NCI-H187 (cell line): ENCODE results near the gene SCFD2.
"Not testable (repeated sequence)": the region's sequence is repeated elsewhere in the genome, so short reads cannot be mapped to it uniquely, and the experiment has no call there.

ENCODE experiments used
- DNase-seq, 2 experiments: peaks; one replicate each; lab custom pipeline; 2025; lab: John Stamatoyannopoulos, UW

SCFD2 gene

DNA sequence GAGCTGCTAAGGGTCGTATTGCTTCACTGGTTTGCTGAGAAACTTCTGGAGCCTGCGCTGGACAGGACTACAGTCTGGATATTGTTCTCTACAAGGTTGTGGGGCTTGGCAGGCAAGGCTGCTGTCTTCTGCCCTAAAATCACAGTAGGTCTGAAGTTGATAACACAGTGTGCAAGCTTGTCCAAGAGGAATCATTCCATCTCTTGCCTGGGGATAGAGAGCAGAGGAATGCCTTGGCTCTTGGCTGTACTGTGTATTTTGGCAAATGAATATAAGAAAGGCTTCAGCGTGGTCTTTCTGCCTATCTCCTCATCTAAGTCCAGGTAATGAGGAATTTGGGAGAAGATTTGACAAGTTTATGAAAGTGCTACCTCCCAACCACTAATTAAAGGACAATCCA lies 513.1 kb downstream of the SCFD2 start:
- DNase-seq: no peak

DNA sequence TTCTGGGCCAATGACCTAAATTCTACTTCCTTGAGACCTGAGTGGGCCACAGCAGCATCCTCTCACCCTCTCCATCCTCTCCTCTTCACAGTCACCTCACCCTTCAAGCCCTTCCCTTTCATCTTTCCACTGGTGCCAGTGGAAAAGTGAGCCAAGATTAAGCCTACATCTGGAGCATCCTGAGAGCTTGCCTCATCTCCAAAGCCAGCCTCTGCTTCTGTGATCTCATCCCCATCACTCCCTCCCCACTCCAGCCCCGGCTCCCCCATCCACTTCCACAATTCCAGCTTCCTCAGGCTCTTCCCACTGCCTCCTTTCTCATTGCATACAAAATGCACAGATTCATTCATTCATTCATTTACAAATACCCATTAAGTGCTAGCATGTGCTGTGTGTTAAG lies 513.8 kb downstream of the SCFD2 start:
- no peak for DNase-seq

DNA sequence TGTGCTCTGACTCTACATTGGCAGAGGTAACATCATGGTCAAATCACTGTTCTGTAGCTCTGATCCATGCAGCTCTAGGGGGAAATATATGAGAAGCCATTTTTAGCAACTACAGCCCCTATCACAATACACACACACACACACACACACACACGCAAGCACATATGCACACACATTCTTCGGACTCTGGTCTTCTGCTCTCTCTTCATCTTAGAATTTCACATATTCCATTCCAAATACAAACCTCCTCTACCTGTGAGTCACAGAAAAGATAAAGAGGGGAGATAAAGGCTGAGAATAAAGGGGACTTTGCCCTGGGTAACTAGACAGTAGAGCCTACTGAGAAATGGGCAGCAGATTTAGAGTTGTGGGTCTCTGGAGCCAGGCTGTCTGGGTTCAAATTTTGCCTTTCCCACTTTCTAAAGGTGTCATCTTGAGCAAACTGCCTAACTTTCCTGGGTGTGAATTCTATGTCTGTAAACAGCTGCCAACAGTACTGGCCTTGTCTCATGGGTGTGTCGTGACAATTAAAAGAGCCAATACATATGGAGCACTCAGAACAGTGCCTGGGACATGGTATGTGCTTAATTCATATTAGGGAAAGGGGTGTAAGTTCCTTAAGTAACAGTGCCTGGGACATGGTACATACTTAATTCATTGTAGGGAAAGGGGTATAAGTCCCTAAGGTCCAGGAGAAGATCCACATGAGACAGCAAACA lies 515.3 kb downstream of the SCFD2 start:
- no peak for DNase-seq

DNA sequence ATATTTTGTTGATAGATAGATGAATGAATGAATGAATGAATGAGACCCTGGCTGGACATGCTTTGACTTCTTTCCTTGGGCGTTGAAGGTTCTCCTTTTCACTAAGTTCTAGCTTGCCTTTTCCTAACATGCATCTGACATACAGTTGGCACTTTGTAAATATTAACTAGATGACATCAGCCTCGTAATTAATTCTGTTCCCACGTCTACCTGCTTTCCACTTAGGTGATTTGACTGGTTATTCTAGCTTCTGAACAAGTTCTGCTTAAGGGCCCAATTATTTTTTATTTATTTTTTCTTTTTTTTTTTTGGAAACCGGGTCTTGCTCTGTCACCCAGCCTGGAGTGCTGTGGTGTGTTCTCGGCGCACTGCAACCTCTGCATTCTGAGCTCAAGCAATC lies 517.6 kb downstream of the SCFD2 start:
- DNase-seq: no peak

DNA sequence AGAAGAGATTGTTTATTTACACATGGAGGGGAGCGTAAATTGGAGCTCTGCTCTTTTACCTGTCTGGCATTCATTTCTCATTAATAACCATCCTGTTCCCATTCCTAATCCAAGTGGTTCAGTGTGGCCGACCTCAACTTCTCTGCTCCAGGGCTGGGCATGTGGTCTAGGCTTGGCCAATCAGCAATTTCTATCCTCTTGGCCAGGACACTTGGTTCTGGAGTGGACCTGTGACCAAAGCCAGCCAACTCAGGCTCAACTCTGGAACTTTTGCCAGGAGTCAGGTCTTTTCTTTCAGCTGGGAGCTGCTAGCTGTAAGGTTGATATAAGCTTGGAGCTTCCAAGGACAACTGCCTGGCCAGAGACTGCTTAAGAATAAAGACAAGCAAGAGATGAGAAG lies 519.4 kb downstream of the SCFD2 start:
- no peak for DNase-seq

DNA sequence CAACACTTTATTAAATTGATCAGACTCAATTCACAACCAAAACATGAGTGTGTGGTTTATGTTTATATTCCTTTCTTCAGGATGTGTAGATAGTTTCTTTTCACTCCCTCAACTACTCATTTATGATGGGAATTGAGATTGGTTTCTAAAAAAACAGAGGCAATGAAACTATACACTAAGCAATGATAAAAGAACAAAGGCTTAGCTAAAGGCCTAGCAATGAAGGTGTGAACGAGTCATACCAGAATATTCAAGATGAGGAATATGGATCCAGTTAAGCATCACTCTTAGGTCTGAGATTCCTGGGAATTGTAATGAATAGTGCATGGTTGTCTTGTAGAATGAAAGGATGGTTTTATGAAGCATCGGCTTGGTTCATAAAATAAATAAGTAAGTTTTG lies 521.3 kb downstream of the SCFD2 start:
- DNase-seq: no peak

DNA sequence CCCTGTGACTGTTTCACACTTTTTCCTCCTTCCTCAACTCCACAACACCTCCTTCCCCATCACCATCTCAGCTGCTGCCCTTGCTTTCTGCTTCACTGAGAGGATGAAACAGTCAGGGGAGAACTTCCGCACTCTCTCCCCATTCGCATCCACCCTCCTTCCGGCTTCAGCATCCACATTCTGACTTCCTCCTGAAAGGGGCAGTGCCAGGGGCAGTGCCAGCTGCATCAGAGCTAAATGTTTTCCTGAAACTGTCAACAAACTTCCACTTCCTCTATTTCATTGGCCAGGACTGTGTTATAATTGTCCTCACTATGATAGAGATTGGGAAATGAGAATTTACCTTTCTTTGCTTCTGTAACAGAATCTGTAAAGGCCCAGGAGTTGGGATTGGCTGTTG lies 521.9 kb downstream of the SCFD2 start:
- no peak for DNase-seq

DNA sequence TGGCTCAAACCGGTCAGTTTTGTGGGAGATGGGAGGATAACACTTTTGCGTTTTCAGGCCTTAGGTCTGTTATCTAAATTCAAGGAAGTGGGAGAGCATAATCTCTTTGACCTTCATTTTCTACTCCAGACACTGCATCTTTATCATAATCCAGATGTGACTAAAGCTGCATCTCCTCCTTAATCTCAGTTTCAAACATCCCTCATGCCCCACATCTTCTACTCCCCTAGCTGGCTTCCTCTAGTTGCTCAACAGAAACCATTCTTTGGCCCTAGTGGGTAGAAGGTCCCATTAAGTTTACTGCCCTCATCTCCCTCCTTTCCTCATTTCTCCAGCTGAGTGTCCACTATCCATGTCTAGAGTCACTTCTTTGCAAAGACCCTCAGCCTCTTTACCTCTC lies 522.5 kb downstream of the SCFD2 start:
- no peak for DNase-seq

DNA sequence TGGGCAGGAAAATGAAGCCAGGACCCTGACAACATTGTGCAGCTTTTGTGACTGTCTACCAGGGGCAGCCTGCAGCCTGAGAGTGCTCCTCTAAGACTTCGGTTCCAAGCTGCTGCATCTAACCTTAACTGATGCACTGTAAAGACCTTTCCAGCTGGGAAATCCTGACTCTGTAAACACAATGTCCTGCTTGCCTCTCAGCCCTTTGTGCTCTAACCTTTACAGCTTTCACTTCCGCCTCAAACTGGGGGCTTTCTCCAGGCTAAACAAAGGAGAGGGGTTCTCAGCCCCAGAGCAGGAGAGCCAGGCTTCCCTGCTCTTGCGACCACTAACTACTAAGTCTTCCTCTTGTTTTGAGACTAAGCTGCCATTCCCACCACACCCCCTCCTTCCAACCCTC lies 523.1 kb downstream of the SCFD2 start:
- no peak for DNase-seq

DNA sequence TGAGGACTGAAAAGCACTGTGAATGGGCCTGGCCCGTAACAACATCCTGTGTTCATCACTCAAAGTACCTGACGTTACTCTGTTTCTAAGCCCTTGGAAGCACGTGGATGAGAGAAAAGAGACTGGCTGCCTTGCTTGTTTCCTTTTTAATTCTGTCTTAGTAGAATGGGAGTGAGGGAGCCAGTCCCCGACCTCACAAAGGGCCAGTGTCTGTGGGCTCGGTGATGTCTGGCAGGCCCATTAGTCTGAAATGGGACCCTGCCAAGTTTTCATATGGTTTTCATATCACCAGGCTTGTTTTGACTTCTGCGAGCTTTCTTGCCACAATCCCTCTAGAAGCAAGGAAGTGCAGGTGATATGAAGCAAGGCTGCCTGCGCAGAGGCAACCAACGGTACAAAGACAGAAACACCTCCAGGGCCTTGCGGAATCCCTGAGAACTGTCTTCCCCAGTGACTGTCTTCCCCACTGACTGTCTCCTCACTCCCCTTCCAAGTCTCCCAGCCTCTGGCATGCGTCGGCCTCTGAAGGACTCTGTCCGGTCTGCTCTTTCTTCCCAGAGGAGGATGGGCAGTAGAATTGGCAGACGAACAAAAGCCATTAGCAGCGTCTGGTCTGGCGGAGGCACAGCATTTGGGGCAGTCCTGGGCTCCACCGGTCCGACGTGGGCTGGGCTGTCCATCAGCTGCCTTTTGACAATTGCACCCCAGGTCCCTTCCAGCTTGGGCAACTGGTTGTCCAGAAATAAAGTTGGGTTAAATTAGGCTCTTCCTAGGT lies 524.0 kb downstream of the SCFD2 start:
- DNase-seq: no peak

DNA sequence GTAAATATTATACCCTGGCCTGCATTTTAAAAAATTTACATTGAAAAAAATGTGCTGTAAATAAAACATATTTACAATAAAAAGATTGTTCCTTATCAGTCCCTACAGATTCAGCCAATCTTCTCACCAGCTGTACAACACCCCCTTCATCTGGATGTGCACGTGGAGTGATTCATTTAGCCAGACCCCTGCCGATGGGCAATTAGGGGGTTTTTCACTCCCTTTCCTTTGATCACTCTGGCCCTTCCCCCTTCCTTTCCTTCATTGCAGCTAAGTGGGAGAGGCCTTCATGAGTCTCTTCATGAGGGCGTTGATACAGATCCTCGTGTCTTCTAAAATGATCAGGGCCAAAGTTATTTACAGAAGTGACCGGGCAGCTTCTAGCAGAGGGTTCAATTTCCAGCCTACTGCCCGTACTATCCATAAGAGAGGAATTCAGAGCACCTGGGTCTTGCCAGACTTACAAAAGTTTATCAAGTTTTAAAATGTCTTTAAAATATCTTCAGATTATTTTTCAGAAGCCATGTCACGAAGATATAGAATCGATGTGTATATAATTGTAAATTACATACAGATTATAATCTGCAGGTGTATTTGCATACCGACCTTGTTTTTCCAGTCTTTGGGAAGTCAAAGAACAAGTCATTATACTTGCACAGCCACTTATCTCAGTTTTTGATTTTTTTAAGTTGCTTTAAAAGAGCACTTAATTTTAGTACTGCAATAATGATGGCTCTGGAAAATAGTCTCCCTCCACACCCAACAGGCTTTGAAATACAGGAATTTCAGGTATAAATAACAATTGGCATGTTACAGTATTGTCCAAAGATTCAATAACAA lies 525.1 kb downstream of the SCFD2 start:
- no peak for DNase-seq

DNA sequence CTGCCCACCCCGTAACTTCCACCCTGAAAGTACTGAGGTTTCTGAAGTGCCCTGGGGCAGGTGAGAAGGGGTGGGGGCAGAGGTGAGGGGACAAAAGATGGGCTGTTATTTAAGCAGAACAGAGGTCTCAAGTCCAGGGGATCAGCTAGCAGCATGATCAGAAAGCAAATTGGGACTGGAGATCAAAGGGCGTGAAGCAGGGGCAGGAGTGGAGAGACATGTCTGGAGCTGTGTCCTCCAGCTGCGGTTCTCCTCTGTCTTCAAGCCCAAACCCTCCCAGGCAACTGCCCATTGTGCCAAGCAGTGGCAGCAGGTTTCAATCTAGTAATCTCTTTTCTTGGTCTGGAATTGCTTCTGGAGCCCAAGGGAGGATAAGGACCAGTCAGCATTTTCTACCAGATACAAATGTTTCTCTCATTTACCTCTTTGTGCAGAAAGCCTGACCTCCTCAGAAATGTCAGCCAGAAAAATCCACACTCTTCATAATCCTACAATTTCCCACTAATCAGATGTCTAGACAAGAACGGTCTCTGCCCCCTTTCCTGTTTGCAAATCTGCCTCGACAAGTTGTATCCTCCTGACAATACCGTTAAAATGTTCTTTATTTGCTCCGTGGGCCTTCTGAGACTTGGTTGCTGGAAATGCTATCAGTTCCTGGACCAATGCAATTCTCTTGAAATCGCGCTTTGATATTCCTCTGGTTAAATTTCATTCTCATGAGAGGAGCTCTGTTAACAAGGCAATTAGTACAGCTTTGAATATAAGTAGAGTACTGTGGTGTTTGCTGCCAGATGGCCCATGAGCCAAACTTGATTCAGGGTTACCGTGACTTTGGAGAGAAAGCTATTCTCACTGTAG lies 526.9 kb downstream of the SCFD2 start:
- DNase-seq: no peak

DNA sequence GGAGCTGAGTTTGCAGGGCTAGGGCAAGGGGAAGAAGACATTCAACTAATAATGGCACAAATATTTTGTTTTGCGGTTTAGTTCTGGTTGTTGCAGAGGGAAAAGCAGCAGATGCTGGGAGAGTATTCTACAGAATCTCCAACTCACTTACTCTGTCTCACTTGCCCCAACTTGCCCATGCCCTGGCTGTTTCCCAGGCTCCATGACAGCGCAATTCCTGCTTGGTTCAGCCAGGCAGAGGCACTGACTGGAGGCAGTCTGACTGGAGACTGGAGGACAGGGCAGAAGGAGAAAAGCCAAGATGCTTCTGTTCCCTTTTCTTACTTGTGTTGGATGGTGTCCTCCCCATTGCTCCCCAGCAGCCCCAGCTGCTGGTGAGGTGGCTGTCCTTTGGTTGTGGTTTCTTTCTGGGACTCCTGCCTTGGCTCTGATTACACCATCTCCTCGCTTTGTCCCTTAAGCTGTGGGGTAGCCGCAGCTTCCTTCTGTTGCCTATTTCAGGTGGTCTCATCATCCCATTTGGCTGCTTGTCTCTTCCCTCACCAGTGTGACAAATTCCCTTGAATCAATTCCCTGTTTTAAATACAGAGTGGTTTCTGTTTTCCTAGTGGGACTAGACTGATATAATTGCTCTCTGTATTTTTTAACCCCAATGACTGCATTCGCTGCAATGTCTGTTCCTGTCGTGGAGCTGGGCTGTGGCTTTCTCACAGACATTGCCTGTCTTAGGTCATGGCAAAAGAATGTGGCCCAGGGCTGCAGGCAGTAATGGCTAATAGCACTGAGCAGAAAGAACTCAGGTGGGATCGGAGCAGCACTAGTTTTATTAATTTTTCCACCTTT lies 527.9 kb downstream of the SCFD2 start:
- no peak for DNase-seq

DNA sequence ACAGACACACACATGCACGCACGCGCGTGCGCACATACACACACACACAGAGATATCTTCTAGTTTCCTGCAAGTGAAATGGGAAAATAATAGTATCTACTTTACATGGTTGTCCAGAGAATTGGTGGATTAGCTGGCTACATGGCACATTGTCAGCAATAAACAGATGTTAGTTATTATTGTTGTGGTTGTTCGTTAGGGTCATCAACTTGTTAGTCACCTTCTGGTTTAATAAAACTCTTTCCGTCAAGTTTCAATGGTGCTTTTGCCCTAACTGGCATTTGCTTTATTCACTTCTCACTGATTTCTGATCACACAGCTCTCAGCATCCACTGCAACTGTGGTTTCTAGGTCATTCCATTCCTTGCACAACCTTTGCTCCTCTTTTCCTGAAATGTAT lies 529.2 kb downstream of the SCFD2 start:
- DNase-seq: no peak

DNA sequence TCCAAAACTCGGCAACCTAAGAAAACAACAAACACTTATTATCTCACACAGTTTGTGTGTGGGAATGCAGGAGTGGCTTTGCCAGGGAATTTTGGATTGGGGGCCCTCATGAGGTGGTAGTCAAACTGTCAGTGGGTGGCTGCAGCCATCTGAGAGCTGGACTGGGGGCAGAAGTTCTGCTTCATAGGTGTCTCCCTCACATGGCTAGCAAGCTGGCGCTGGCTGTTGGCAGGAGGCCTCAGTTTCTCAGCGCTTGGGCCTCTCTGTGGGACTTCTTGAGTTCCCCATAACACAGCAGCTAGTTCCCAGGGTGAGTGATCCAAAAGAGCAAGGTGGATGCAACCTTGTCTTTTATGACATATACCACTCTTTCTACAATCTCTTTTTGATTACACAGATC lies 529.7 kb downstream of the SCFD2 start:
- no peak for DNase-seq

DNA sequence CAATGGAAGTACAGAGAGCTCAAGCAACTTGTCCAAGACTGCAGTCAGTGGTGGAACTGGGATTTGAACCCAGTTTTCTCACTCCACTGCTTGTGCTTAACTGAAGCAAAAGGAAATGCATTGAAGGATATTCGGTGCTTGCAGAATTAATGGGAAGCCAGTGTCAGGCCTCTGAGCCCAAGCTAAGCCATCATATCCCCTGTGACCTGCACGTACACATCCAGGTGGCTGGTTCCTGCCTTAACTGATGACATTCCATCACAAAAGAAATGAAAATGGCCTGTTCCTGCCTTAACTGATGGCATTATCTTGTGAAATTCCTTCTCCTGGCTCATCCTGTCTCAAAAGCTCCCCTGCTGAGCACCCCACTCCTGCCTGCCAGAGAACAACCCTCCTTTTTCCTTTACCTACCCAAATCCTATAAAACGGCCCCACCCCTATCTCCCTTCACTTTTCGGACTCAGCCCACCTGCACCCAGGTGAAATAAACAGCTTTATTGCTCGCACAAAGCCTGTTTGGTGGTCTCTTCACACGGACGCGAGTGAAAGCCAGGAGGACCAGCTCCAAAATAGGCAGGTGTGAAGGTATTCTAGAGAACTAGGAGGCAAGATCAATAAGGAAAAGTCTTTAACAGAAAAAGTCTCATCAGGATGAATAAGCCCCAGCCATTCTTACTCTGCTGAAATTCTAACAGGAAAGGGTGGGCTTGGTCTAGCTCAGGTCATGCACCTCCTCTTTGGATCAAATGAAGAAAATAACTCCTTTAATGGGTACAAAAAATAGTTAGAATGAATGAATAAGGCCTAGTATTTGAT lies 531.0 kb downstream of the SCFD2 start:
- DNase-seq: not testable (repeated sequence)

DNA sequence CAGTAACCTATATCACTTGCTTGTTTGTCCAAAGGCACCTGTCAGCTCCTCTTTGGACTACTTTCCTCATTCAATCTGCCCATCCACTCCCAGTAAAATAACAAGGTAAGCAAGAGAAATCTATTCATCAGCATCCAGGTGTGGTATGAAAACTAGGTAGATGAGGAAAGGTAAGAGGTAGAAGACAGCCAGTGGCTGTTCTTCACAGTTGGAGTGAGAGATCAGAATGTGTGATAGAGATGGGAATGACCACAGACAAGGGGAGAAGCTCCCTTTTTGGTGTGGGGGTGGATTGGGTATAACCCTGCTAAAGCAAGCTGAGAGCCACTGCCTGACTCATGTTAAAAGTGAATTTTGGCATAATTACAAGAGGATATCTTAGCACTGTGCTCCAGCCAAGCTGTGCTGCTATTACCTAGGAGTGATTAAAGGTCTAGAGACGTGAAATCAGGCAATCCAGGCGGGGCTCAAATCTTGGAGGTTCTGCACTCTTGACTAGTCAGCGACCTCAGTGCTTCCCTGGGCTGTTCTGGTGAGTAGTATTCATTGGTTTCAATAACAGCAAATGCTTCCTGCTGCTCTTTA lies 531.8 kb downstream of the SCFD2 start:
- DNase-seq: no peak

DNA sequence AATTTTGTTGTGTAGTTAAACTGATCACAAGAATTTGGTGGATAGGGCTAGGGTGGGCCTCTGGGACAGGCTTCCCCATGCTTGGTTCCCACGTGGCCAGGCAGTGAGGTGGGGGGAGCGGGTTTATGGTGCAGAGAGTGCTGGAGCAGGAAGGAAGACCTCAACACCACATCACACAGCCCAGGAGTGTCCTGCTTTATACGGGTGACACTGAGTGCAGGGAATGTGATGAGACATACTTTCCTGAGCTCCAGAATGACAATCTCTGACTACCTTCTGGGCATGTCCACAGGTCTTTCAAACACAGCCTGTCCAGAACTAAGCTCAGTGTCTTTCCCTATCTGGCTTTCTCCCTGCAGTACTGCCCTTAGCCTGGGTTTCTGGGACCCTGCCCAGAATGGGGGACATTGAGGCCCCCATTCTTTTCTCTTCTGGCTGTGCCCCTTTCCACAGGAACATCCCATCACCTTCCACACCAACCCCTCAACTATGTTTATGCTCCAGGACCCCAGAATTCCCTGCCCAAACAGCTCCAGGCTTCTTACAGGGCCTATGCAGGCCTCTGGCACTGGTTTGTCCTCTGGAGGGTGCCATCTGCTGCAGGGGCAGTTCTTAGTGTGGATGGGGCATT lies 540.3 kb downstream of the SCFD2 start:
- DNase-seq: no peak
